IMR-90 (cell line): ENCODE measurements around the gene BTNL3. TPM values are rescaled to one million over a fixed set of nuclear protein-coding genes. Genes with fewer than 3 reads are reported as not detected.

Source experiments
- ATAC-seq: fragments of 200-7000 bp; cut with Tn5 transposase; 2 replicates; pipeline ENCODE4 v1.9.1; 2020; ENCODE audit warnings: low read depth, mild to moderate bottlenecking, moderate library complexity
- BruUV-seq: library from RNA; stranded (reverse); fragments of 400-500 nt; replicated peaks from 2 replicates; lab custom pipeline; 2021; lab: Mats Ljungman, UMichigan
- CTCF ChIA-PET: fragments of 300-600 bp; formaldehyde crosslinking; extraction: SDS; loops from one replicate; lab custom pipeline; 2021; ENCODE audit warnings: antibody characterized with exemption; lab: Yijun Ruan, JAX
- POLR2A ChIA-PET: fragments of 300-600 bp; sonication (Branson Sonifier 250); formaldehyde crosslinking; loops from one replicate; lab custom pipeline; 2022; ENCODE audit warnings: antibody characterized with exemption; ENCODE audit not compliant: unreplicated experiment; lab: Charles Lee
- DNase-seq: peaks from one replicate; pipeline ENCODE4 v3.0.0; 2013
- H2AFZ ChIP-seq: replicated peaks from 2 replicates; pipeline ENCODE3; 2013; ENCODE audit warnings: low read length, mild to moderate bottlenecking; ENCODE audit not compliant: poor library complexity
- H2AK5ac ChIP-seq: 2 replicates; pipeline ENCODE4 v1.6.1; 2013; ENCODE audit warnings: low read depth, low read length, inconsistent platforms
- H2AK9ac ChIP-seq: replicated peaks from 2 replicates; pipeline ENCODE3; 2013; ENCODE audit warnings: mild to moderate bottlenecking, low read depth, low read length, moderate library complexity; ENCODE audit not compliant: poor library complexity
- H2BK120ac ChIP-seq: 2 replicates; pipeline ENCODE4 v1.6.1; 2013; ENCODE audit warnings: low read depth, low read length, inconsistent platforms
- H2BK15ac ChIP-seq: 3 replicates; pipeline ENCODE4 v1.6.1; 2013; ENCODE audit warnings: low read depth, low read length, inconsistent platforms
- H2BK20ac ChIP-seq: 2 replicates; pipeline ENCODE4 v1.6.1; 2013; ENCODE audit warnings: low read depth, mild to moderate bottlenecking, inconsistent platforms, low read length, moderate library complexity
- H2BK5ac ChIP-seq: 2 replicates; pipeline ENCODE4 v1.6.1; 2013; ENCODE audit warnings: mild to moderate bottlenecking, low read depth, low read length, inconsistent platforms; ENCODE audit not compliant: poor library complexity, severe bottlenecking
- H3K14ac ChIP-seq: replicated peaks from 2 replicates; pipeline ENCODE4 v1.6.1; 2013; ENCODE audit warnings: low read depth, low read length, inconsistent platforms
- H3K18ac ChIP-seq: 2 replicates; pipeline ENCODE4 v1.6.1; 2013; ENCODE audit warnings: low read depth, low read length, control low read depth
- H3K23ac ChIP-seq: 2 replicates; pipeline ENCODE4 v1.6.1; 2013; ENCODE audit warnings: low read depth, low read length, inconsistent platforms
- H3K27ac ChIP-seq: 2 replicates; pipeline ENCODE4 v1.5.1; 2013; ENCODE audit warnings: mild to moderate bottlenecking, control low read depth, low read length; ENCODE audit not compliant: insufficient read depth
- H3K27me3 ChIP-seq: 2 replicates; pipeline ENCODE4 v1.6.1; 2013; ENCODE audit warnings: low read length; ENCODE audit not compliant: control insufficient read depth, insufficient read depth
- H3K36me3 ChIP-seq: 2 replicates; pipeline ENCODE4 v1.6.1; 2013; ENCODE audit warnings: low read length, mixed read lengths; ENCODE audit not compliant: control insufficient read depth, insufficient read depth
- H3K4ac ChIP-seq: 2 replicates; pipeline ENCODE4 v1.6.1; 2013; ENCODE audit warnings: low read depth, low read length, inconsistent platforms
- H3K4me1 ChIP-seq: 2 replicates; pipeline ENCODE4 v1.6.1; 2013; ENCODE audit warnings: low read length, mixed read lengths; ENCODE audit not compliant: control insufficient read depth, insufficient read depth
- H3K4me2 ChIP-seq: 2 replicates; pipeline ENCODE4 v1.6.1; 2013; ENCODE audit warnings: low read depth, mild to moderate bottlenecking, control low read depth, low read length, moderate library complexity
- H3K4me3 ChIP-seq: 2 replicates; pipeline ENCODE4 v1.5.1; 2013; ENCODE audit warnings: low read depth, mild to moderate bottlenecking, control low read depth, low read length, moderate library complexity; ENCODE audit not compliant: insufficient read depth
- H3K56ac ChIP-seq: 2 replicates; pipeline ENCODE4 v1.6.1; 2013; ENCODE audit warnings: low read length, inconsistent platforms; ENCODE audit not compliant: insufficient read depth; ENCODE audit errors: extremely low read depth
- H3K79me1 ChIP-seq, 2 experiments: 2 replicates each; pipeline ENCODE4 v1.6.1; 2013; ENCODE audit warnings: low read length in 2 of 2, inconsistent platforms in 1 of 2, low read depth in 1 of 2
- H3K9ac ChIP-seq: 2 replicates; pipeline ENCODE4 v1.6.1; 2013; ENCODE audit warnings: low read depth, low read length, control low read depth
- H3K9me1 ChIP-seq: 2 replicates; pipeline ENCODE4 v1.6.1; 2013; ENCODE audit warnings: low read length, inconsistent platforms; ENCODE audit not compliant: insufficient read depth
- H3K9me3 ChIP-seq: 2 replicates; pipeline ENCODE4 v1.6.1; 2013; ENCODE audit warnings: low read length; ENCODE audit not compliant: control insufficient read depth, insufficient read depth
- H4K20me1 ChIP-seq: 2 replicates; pipeline ENCODE4 v1.6.1; 2013; ENCODE audit warnings: low read length, inconsistent platforms; ENCODE audit not compliant: insufficient read depth
- H4K5ac ChIP-seq: 2 replicates; pipeline ENCODE4 v1.6.1; 2013; ENCODE audit warnings: mild to moderate bottlenecking, low read depth, low read length, control low read depth
- H4K8ac ChIP-seq, 2 experiments: 2 replicates each; pipeline ENCODE4 v1.6.1; 2013; ENCODE audit warnings: low read depth in 2 of 2, low read length in 2 of 2, control low read depth in 1 of 2, inconsistent platforms in 1 of 2
- H4K91ac ChIP-seq: 2 replicates; pipeline ENCODE4 v1.6.1; 2013; ENCODE audit warnings: low read depth, low read length, inconsistent platforms; ENCODE audit not compliant: insufficient read depth
- MAFK ChIP-seq: IDR thresholded peaks from 2 replicates; pipeline ENCODE4 v1.6.1; 2012; ENCODE audit warnings: low read depth, low read length, improper control_type of control experiment
- NFE2L2 ChIP-seq: fragments of 150-350 bp; IDR thresholded peaks from 2 replicates; pipeline ENCODE4 v1.6.1; 2016; ENCODE audit warnings: low read depth, mild to moderate bottlenecking, low read length
- WGBS, 2 experiments: methylation state at CpG; one replicate each; pipeline versions ENCODE4 v1.1.5 to v1.1.7; 2013; ENCODE audit warnings: missing lambda C conversion rate in 2 of 2; ENCODE audit not compliant: insufficient read length in 1 of 2; ENCODE audit errors: extremely low coverage in 2 of 2; 5-methylcytosine and 5-hydroxymethylcytosine counted together
- dilution Hi-C: fragments of 300-500 bp; cut with HindIII; formaldehyde crosslinking; loops from one replicate; pipeline ENCODE4 v1.14.3; 2018; ENCODE audit warnings: low sequenced_read_pairs; ENCODE audit not compliant: unreplicated experiment
- in situ Hi-C: fragments of 300-500 bp; cut with MboI; formaldehyde crosslinking; loops from 3 replicates; pipeline ENCODE4 v1.14.3; 2019; ENCODE audit warnings: low sequenced_read_pairs, inconsistent platforms, mixed read lengths
- intact Hi-C: fragments of 100-400 bp; cut with micrococcal nuclease; formaldehyde crosslinking; loops from 2 replicates; pipeline ENCODE4 v1.10.0; 2022
- polyA plus RNA-seq, 3 experiments: library from polyadenylated mRNA; depleted of rRNA; stranded (reverse); fragments of >200 nt; gene quantifications; 2 replicates each; pipeline ENCODE4 v1.2.3, GENCODE V29; 2012; ENCODE audit warnings: low replicate concordance in 1 of 3
- total RNA-seq: library from RNA; depleted of rRNA; stranded (reverse); fragments of >200 nt; gene quantifications from 2 replicates; pipeline ENCODE4 v1.2.3, GENCODE V29; 2012

BTNL3 gene
- total and polyA plus RNA-seq, 2 of the 4 experiments (the other 2 are of a cell fraction), result not detected

- TF ChIP-seq NFE2L2, result no peak
Measured at GRCh38 chr5:181052672-181053487, 64.2 kb downstream of the BTNL3 start (continued).

DNA sequence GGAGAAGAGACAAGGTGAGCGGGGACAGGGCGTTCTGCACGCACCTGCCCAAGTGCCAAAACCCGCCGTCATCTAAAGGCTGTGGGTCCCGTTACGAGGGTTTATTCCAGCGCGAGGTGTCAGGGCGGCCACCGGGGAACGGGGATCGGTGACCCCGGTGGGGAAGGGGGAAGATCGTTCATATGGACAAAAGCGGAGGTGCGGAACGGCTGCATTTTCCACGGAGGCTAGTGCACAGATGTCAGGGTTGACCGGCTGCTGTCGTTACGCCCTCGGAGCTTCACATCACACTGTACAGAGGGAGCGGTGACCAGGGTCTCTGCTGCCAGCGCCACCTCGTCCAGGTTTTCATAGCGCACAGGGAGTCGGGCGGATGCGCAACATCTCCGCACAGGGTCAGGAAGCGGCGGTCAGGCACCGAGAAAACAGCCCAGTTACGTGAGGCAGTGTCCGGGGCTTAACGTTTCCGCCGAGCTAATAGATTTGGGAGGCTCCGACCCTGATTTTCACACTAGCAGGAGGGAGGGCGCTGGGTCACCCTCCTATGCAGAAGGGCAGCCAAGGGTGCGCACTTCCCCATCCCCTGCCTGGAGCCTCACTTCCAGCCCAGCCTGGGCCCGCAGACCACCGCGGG lies 65.0 kb downstream of the BTNL3 start:
- intact Hi-C loops, result no loop called here
- Histone ChIP-seq H3K9ac (no peak overlapping the region), H3K14ac (no peak overlapping the region), H3K4ac (no peak overlapping the region), H3K9me1 (no peaks in the 10 kb centered on the region), H2AFZ (peak overlapping the region; percentile 76), H4K20me1 (no peaks in the 10 kb centered on the region), H2AK5ac (no peak overlapping the region), H3K4me2 (peak overlapping the region; percentile 6; the same call in 1 of the 2 replicates), H3K79me1 (no peaks in the 10 kb centered on the region), H2AK9ac (no peak overlapping the region), H3K23ac (no peak overlapping the region; the same call in 1 of the 2 replicates), H3K27ac (no peak overlapping the region), H3K9me3 (no peaks in the 10 kb centered on the region), H2BK20ac (no peak overlapping the region), H2BK120ac (no peak overlapping the region), H3K56ac (no peak overlapping the region), H2BK5ac (no peak overlapping the region), H4K5ac (no peak overlapping the region), H4K91ac (no peak overlapping the region), H3K18ac (no peak overlapping the region), H3K27me3 (peaks cover 47% of the 10 kb centered on the region), H3K4me1 (no peaks in the 10 kb centered on the region), H4K8ac (no peak overlapping the region), H3K36me3 (no peaks in the 10 kb centered on the region), H3K4me3 (no peak overlapping the region; the same call in 1 of the 2 replicates), H2BK15ac (no peak overlapping the region)
- in situ Hi-C loops, result no loop called here
- TF ChIP-seq MAFK, result no peak
- dilution Hi-C loops, result no loop called here
- ChIA-PET CTCF (no interaction called here), POLR2A (no interaction called here)
- no peak for DNase-seq
- BruUV-seq, result no TSS peak
- WGBS, 2 experiments, result 4% methylated on average over 16 of the region's 45 CpGs; no CpG with 5 or more reads in 1 of the 2 experiments
- peak; percentile 11; the same call in 1 of the 2 replicates for ATAC-seq
